ENCODE results near the gene DLL4. TPM values are rescaled to one million over a fixed set of nuclear protein-coding genes. Genes with fewer than 3 reads are reported as not detected.
"Not testable (repeated sequence)": the region's sequence is repeated elsewhere in the genome, so short reads cannot be mapped to it uniquely, and the experiment has no call there.

DLL4 gene
- total RNA-seq, 1 donor from 2014 or later: 1.1 TPM

- ATAC-seq: no peak
Observed at GRCh38 chr15:40943764-40944365, 14.7 kb downstream of the DLL4 start.

GRCh38 chr15:40944510-40945296 lies 15.6 kb downstream of the DLL4 start:
- no peak for ATAC-seq

- ATAC-seq: no peak
Observed at GRCh38 chr15:40948706-40949473, 19.8 kb downstream of the DLL4 start.

GRCh38 chr15:40949756-40950207 lies 20.6 kb downstream of the DLL4 start:
- no peak for ATAC-seq

- no peak for ATAC-seq
Observed at GRCh38 chr15:40951764-40952163, 22.6 kb downstream of the DLL4 start.

- ATAC-seq: no peak
Observed at GRCh38 chr15:40952301-40952900, 23.3 kb downstream of the DLL4 start.

- ATAC-seq: peak; percentile 94
Observed at GRCh38 chr15:40952901-40953712, 24.0 kb downstream of the DLL4 start, which contains the start of gene CHAC1. CHAC1 (plus strand) TSS chr15:40953471; CDS start chr15:40953584, 113 bp downstream.

GRCh38 chr15:40953713-40954074 lies 24.6 kb downstream of the DLL4 start:
- no peak for ATAC-seq

- ATAC-seq: not testable (repeated sequence)
Observed at GRCh38 chr15:40954158-40954848, 25.2 kb downstream of the DLL4 start.

- no peak for ATAC-seq
Observed at GRCh38 chr15:40955141-40955903, 26.2 kb downstream of the DLL4 start.

- no peak for ATAC-seq
Observed at GRCh38 chr15:40955930-40956540, 26.9 kb downstream of the DLL4 start.

- no peak for ATAC-seq
Observed at GRCh38 chr15:40956541-40956982, 27.4 kb downstream of the DLL4 start.

GRCh38 chr15:40957041-40957555 lies 28.0 kb downstream of the DLL4 start:
- ATAC-seq: no peak

- ATAC-seq: no peak
Observed at GRCh38 chr15:40957581-40958051, 28.5 kb downstream of the DLL4 start.

- ATAC-seq: no peak
Observed at GRCh38 chr15:40958146-40958545, 29.0 kb downstream of the DLL4 start.

GRCh38 chr15:40958723-40959122 lies 29.6 kb downstream of the DLL4 start:
- no peak for ATAC-seq

- no peak for ATAC-seq
Observed at GRCh38 chr15:40959331-40960141, 30.4 kb downstream of the DLL4 start.

- ATAC-seq: no peak
Observed at GRCh38 chr15:40960151-40960885, 31.2 kb downstream of the DLL4 start.
